Body of pancreas (tissue), 4 donors: ENCODE measurements around the gene TBC1D4. TPM values are rescaled to one million over a fixed set of nuclear protein-coding genes. Genes with fewer than 3 reads are reported as not detected.

Experiments used
- ATAC-seq: fragments of 150-250 bp; one replicate; pipeline ENCODE4 v1.9.1; 2016
- DNase-seq, 4 donors: peaks; one replicate each; pipeline ENCODE4 v3.0.0-alpha.2; 2019
- H3K27ac ChIP-seq, 4 donors: fragments of 200-600 bp; sonication (generic); 1 replicate in 3 of 4; 2 replicates in 1 of 4; pipeline versions ENCODE4 v1.5.1 to v1.6.1; 2016 to 2019; ENCODE audit warnings: mild to moderate bottlenecking in 1 of 4, mixed read lengths in 1 of 4, moderate library complexity in 1 of 4
- H3K27me3 ChIP-seq, 2 donors: fragments of 200-600 bp; sonication (generic); one replicate each; pipeline ENCODE4 v1.6.0; 2016; ENCODE audit warnings: mild to moderate bottlenecking in 1 of 2
- H3K36me3 ChIP-seq, 2 donors: fragments of 200-600 bp; sonication (generic); replicated peaks in 1 of 2; 2 replicates each; pipeline ENCODE4 v1.5.1; 2016; ENCODE audit warnings: low read depth in 2 of 2; ENCODE audit not compliant: insufficient read depth in 1 of 2
- H3K4me1 ChIP-seq: fragments of 200-600 bp; sonication (generic); one replicate; pipeline ENCODE4 v1.6.0; 2016
- H3K4me3 ChIP-seq, 2 donors: fragments of 200-600 bp; sonication (generic); 1 replicate in 1 of 2; 2 replicates in 1 of 2; pipeline ENCODE4 v1.5.1; 2016 to 2019
- H3K9me3 ChIP-seq, 3 donors: fragments of 200-600 bp; sonication (generic); 1 replicate in 2 of 3; 2 replicates in 1 of 3; pipeline ENCODE4 v1.5.1; 2016
- CTCF ChIP-seq, 7 experiments: fragments of 450-650 bp in 4 of 7; fragments of 200-600 bp in 3 of 7; sonication (generic) in 3 of 7; IDR thresholded peaks; one replicate each; pipeline ENCODE4 v1.5.1; 2016 to 2019; ENCODE audit warnings: antibody characterized with exemption in 7 of 7
- POLR2A ChIP-seq, 3 donors: fragments of 450-650 bp; IDR thresholded peaks; one replicate each; pipeline ENCODE4 v1.6.1; 2016; ENCODE audit warnings: antibody characterized with exemption in 3 of 3, mild to moderate bottlenecking in 2 of 3
- WGBS, 2 donors: methylation state at CpG; one replicate each; pipeline ENCODE4 v1.1.5; 2017; 5-methylcytosine and 5-hydroxymethylcytosine counted together
- intact Hi-C: fragments of 100-400 bp; cut with DNase I; formaldehyde crosslinking; loops from one replicate; pipeline ENCODE4 v1.15.1; 2023
- total RNA-seq, 2 donors: library from RNA; depleted of rRNA; stranded (reverse); fragments of >200 nt; gene quantifications; one replicate each; pipeline ENCODE4 v1.1.0, GENCODE V29; 2016

TBC1D4 gene
- total RNA-seq, 2 donors from 2014 or later, result 28.3 to 29.7 TPM

- DNase-seq (no peak), ATAC-seq (no peak)
- H3K27me3 ChIP-seq, result no peaks in the 10 kb centered on the region
- no peak overlapping the region for H3K4me3 ChIP-seq
- no peaks in the 10 kb centered on the region for H3K9me3 ChIP-seq
- H3K36me3 ChIP-seq, result no peaks in the 10 kb centered on the region
- no peak overlapping the region for H3K27ac ChIP-seq
- H3K4me1 ChIP-seq, result peaks cover 13% of the 10 kb centered on the region
- intact Hi-C loops, result no loop called here
- TF ChIP-seq POLR2A (IDR thresholded peaks at IDR 0.05) (no peak), CTCF (IDR thresholded peaks at IDR 0.05) (no peak)
- 42 to 45% methylated on average over 2 of the region's 2 CpGs for WGBS, 2 donors
Measured at GRCh38 chr13:75402787-75403186, 79.2 kb downstream of the TBC1D4 start.

GRCh38 chr13:75400775-75401174 is 81.2 kb downstream of the TBC1D4 start:
- Histone ChIP-seq H3K27ac (no peak overlapping the region), H3K9me3 (no peaks in the 10 kb centered on the region), H3K36me3 (no peaks in the 10 kb centered on the region), H3K27me3 (no peaks in the 10 kb centered on the region), H3K4me3 (no peak overlapping the region), H3K4me1 (peaks cover 13% of the 10 kb centered on the region)
- DNase-seq (no peak), ATAC-seq (no peak)
- WGBS, 2 donors, result 45 to 84% methylated on average over 1 of the region's 1 CpG
- intact Hi-C loops, result no loop called here
- TF ChIP-seq CTCF (IDR thresholded peaks at IDR 0.05) (no peak), POLR2A (IDR thresholded peaks at IDR 0.05) (no peak)

GRCh38 chr13:75399879-75400217 is 82.1 kb downstream of the TBC1D4 start:
- H3K27ac ChIP-seq, result no peak overlapping the region
- ATAC-seq (no peak), DNase-seq (no peak)
- peaks cover 13% of the 10 kb centered on the region for H3K4me1 ChIP-seq
- intact Hi-C loops, result no loop called here
- no peaks in the 10 kb centered on the region for H3K36me3 ChIP-seq
- no peak overlapping the region for H3K4me3 ChIP-seq
- TF ChIP-seq POLR2A (IDR thresholded peaks at IDR 0.05) (no peak), CTCF (IDR thresholded peaks at IDR 0.05) (no peak)
- H3K9me3 ChIP-seq, result no peaks in the 10 kb centered on the region
- no peaks in the 10 kb centered on the region for H3K27me3 ChIP-seq
- 94 to 100% methylated on average over 2 of the region's 2 CpGs for WGBS, 2 donors

- intact Hi-C loops, result no loop called here
- no peaks in the 10 kb centered on the region for H3K9me3 ChIP-seq
- no peak for TF ChIP-seq POLR2A (IDR thresholded peaks at IDR 0.05)
- TF ChIP-seq CTCF (IDR thresholded peaks at IDR 0.05), result no peak
- H3K27me3 ChIP-seq, result no peaks in the 10 kb centered on the region
- WGBS, 2 donors, result 86 to 94% methylated on average over 2 of the region's 2 CpGs
- peaks cover 13% of the 10 kb centered on the region for H3K4me1 ChIP-seq
- no peaks in the 10 kb centered on the region for H3K36me3 ChIP-seq
- DNase-seq (no peak), ATAC-seq (no peak)
- H3K27ac ChIP-seq, result no peak overlapping the region
- no peak overlapping the region for H3K4me3 ChIP-seq
Measured at GRCh38 chr13:75399168-75399878, 82.6 kb downstream of the TBC1D4 start.

GRCh38 chr13:75398072-75398471 is 83.9 kb downstream of the TBC1D4 start:
- no peaks in the 10 kb centered on the region for H3K36me3 ChIP-seq
- H3K27me3 ChIP-seq, result no peaks in the 10 kb centered on the region
- intact Hi-C loops, result no loop called here
- ATAC-seq (no peak), DNase-seq (no peak)
- H3K27ac ChIP-seq, result no peak overlapping the region
- no peaks in the 10 kb centered on the region for H3K9me3 ChIP-seq
- WGBS, 2 donors, result 87 to 91% methylated on average over 6 of the region's 6 CpGs
- TF ChIP-seq POLR2A (IDR thresholded peaks at IDR 0.05), result no peak
- TF ChIP-seq CTCF (IDR thresholded peaks at IDR 0.05), result no peak
- peaks cover 17% of the 10 kb centered on the region for H3K4me1 ChIP-seq
- H3K4me3 ChIP-seq, result no peak overlapping the region
